HG02759 (cell line): Measurements from ENCODE around the gene SHH.
A peak's percentile ranks its signal among the peaks of the same experiment; 100 is the strongest.
"Not testable (repeated sequence)": the region's sequence is repeated elsewhere in the genome, so short reads cannot be mapped to it uniquely, and the experiment has no call there.

ENCODE experiments used
- ATAC-seq: cut with Tn5 transposase; IDR thresholded peaks from one replicate; pipeline ENCODE4 v1.9.1; 2021; ENCODE audit warnings: mild to moderate bottlenecking, moderate library complexity; ENCODE audit not compliant: unreplicated experiment

The SHH gene

GRCh38 chr7:155820788-155821187 is 8.5 kb upstream of the SHH start:
- no peak for ATAC-seq

GRCh38 chr7:155820246-155820645 is 8.0 kb upstream of the SHH start:
- no peak for ATAC-seq

GRCh38 chr7:155819186-155819585 is 6.9 kb upstream of the SHH start:
- no peak for ATAC-seq

GRCh38 chr7:155818820-155819168 is 6.5 kb upstream of the SHH start:
- ATAC-seq: no peak

GRCh38 chr7:155818154-155818819 is 6.0 kb upstream of the SHH start:
- ATAC-seq: no peak

- ATAC-seq: not testable (repeated sequence)
Observed at GRCh38 chr7:155817515-155817914, 5.3 kb upstream of the SHH start.

- no peak for ATAC-seq
Observed at GRCh38 chr7:155816996-155817395, 4.7 kb upstream of the SHH start.

- ATAC-seq: no peak
Observed at GRCh38 chr7:155816192-155816508, 3.9 kb upstream of the SHH start.

- peak; percentile 94 for ATAC-seq
Observed at GRCh38 chr7:155815332-155816191, 3.3 kb upstream of the SHH start.

GRCh38 chr7:155814316-155815276 is 2.3 kb upstream of the SHH start:
- no peak for ATAC-seq

GRCh38 chr7:155813546-155814315 is 1.5 kb upstream of the SHH start:
- no peak for ATAC-seq

GRCh38 chr7:155813125-155813524 is 862 bp upstream of the SHH start:
- ATAC-seq: no peak

- ATAC-seq: no peak
Observed at GRCh38 chr7:155811560-155811894, 736 bp downstream of the SHH start.

GRCh38 chr7:155810770-155811559 is 1.3 kb downstream of the SHH start:
- no peak for ATAC-seq

- no peak for ATAC-seq
Observed at GRCh38 chr7:155809947-155810769, 2.1 kb downstream of the SHH start.

- ATAC-seq: no peak
Observed at GRCh38 chr7:155809332-155809946, 2.8 kb downstream of the SHH start.

- ATAC-seq: no peak
Observed at GRCh38 chr7:155808549-155809331, 3.5 kb downstream of the SHH start.
